GM12865 (cell line): ENCODE results near the gene TMBIM6.

Source experiments
- DNase-seq: peaks from one replicate; pipeline ENCODE4 v3.0.0; 2010; ENCODE audit warnings: low read depth
- H3K4me3 ChIP-seq: 2 replicates; pipeline ENCODE4 v1.5.1; 2011; ENCODE audit warnings: mild to moderate bottlenecking, low read depth, low read length, control low read depth
- TF ChIP-seq, protein P1 (sequence below): IDR thresholded peaks from 2 replicates; pipeline ENCODE4 v1.5.1; 2011; ENCODE audit warnings: low read length, control low read depth, low read depth, inconsistent platforms; ENCODE audit not compliant: insufficient read depth; ENCODE audit errors: missing control alignments

Gene TMBIM6

DNA sequence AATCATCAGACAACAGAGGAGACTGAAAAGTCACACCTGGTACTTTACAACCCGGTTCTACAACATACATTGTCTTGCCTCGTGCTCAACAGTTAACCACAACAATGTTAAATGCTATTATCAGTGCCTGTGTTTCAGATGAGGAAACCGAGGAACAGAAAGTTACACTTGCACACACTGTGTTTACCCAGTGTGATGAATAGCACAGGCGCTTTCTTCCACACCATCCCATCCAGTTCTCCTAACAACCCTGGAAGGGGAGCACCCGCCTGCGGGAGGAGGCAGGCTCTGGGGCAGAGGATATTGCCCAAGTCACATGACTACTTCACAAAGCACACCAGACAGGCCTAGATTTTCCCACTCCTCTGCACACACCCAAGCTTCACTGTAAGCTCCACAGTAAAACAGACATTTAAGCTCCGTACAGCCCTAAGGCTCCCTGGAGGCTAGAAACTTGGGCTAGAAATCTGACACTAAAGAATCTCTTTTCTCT is 65.0 kb downstream of the TMBIM6 start:
- DNase-seq: no peak
- TF ChIP-seq, protein P1, sequence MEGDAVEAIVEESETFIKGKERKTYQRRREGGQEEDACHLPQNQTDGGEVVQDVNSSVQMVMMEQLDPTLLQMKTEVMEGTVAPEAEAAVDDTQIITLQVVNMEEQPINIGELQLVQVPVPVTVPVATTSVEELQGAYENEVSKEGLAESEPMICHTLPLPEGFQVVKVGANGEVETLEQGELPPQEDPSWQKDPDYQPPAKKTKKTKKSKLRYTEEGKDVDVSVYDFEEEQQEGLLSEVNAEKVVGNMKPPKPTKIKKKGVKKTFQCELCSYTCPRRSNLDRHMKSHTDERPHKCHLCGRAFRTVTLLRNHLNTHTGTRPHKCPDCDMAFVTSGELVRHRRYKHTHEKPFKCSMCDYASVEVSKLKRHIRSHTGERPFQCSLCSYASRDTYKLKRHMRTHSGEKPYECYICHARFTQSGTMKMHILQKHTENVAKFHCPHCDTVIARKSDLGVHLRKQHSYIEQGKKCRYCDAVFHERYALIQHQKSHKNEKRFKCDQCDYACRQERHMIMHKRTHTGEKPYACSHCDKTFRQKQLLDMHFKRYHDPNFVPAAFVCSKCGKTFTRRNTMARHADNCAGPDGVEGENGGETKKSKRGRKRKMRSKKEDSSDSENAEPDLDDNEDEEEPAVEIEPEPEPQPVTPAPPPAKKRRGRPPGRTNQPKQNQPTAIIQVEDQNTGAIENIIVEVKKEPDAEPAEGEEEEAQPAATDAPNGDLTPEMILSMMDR: no peak

DNA sequence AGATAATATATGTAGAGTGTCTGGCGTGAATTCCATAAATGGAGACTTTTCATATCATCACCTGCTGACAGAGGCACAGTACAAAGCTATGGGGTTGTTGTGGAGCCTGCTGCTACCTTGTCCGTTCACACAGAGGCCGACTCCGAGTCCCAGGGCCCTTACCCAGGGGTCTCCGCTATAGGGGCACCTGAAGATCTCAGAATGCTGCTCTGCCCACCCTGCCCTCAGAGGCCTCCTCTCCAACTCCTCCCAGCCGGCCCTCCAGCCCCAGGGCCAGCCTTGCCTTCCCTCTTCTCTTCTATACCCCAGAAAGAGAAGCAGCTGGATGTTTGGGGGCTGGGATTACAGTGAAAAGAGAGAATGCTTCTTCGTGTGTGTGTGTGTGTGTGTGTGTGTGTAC is 65.5 kb downstream of the TMBIM6 start:
- DNase-seq: no peak
- H3K4me3 ChIP-seq: no peak overlapping the region
- TF ChIP-seq, protein P1: no peak

More for the DNA sequence above, 65.0 kb downstream of the TMBIM6 start:
- no peak overlapping the region for H3K4me3 ChIP-seq

- TF ChIP-seq, protein P1: no peak
- DNase-seq: no peak
- no peak overlapping the region for H3K4me3 ChIP-seq
These were observed 66.7 kb downstream of the TMBIM6 start for GRCh38 chr12:49807991-49808580.

GRCh38 chr12:49808686-49809380 is 67.5 kb downstream of the TMBIM6 start:
- TF ChIP-seq, protein P1: no peak
- H3K4me3 ChIP-seq: no peak overlapping the region
- DNase-seq: no peak

DNA sequence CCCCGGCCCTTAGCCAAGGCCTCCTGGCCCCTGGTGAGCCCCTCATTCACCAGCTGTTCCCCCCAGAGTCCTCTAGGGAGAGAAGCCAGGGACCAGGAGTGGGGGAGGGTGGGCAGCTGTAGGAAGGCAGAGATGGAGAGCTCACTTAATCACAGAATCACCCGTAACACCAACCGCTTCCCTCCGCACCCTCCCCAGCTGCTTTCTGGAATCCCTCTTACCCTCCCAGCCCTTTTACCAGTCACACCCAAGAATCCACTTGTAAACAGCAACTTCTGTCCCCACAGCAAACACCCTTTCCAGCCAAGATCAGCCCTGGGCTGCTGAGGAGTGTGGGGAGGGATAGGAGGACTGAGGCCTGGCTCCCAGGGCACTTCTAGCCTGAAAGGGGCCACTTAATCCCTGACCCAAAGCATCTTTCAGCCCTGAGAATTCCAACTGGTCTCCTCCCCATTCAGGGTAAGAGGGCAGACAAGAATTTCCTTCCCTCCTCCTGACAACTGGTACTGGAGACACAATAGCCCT is 68.1 kb downstream of the TMBIM6 start:
- no peak for DNase-seq
- TF ChIP-seq, protein P1: no peak
- no peak overlapping the region for H3K4me3 ChIP-seq

DNA sequence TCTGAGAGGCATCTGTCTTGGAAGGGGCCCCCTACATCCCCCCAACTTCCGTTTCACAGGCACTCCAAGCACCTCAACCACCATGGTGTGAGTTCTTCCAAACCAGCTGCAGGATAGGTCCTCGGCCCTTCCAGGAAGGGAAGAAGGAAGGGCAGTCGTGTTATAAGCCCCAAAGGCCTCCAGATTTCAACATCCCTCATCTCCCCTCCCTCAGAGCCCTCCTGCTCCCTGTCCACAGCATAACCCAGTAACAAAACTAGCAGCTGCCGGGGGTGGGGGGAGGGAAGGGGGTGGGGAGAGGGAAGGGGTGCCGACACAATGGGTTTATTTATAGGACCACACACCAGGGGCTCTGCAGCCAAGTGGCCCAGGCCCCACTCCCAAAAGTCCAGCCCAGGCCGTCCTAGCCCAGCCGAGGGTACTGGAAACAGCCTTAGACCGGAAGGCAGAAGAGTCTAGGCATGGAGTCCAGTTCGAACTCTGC is 68.6 kb downstream of the TMBIM6 start:
- no peak for DNase-seq
- H3K4me3 ChIP-seq: no peak overlapping the region
- TF ChIP-seq, protein P1: no peak

- DNase-seq: no peak
- TF ChIP-seq, protein P1: no peak
- no peak overlapping the region for H3K4me3 ChIP-seq
These were observed 69.8 kb downstream of the TMBIM6 start for GRCh38 chr12:49811136-49811535.
